Amygdala (tissue), 56 donors: ENCODE data around the gene ZNF628.

Source experiments
- DNase-seq, 56 donors: peaks; one replicate each; lab custom pipeline; 2025; lab: John Stamatoyannopoulos, UW

Gene ZNF628

GRCh38 chr19:55482967-55483705, 6.7 kb downstream of the ZNF628 start:
- no peak for DNase-seq

GRCh38 chr19:55483706-55484592, 7.5 kb downstream of the ZNF628 start:
- no peak for DNase-seq

GRCh38 chr19:55484593-55485438, 8.4 kb downstream of the ZNF628 start, which contains the start of gene NAT14:
NAT14 (plus strand) TSS chr19:55485188; CDS start chr19:55485709, 521 bp downstream.
- peak in 36 of 56 donors; percentile 6 to 76 (median 54) for DNase-seq

- no peak for DNase-seq
These were observed 9.1 kb downstream of the ZNF628 start for GRCh38 chr19:55485439-55486011.

- DNase-seq, result no peak
These were observed 9.9 kb downstream of the ZNF628 start for GRCh38 chr19:55486043-55486970.

GRCh38 chr19:55486971-55487923, 10.8 kb downstream of the ZNF628 start:
- peak in 5 of 56 donors; percentile 9 to 46 (median 34) for DNase-seq

- DNase-seq, result peak in 10 of 56 donors; percentile 12 to 58 (median 34)
These were observed 11.7 kb downstream of the ZNF628 start, which contains the start of gene SSC5D for GRCh38 chr19:55487924-55488687. SSC5D (plus strand) TSS chr19:55488436; CDS start chr19:55488590, 154 bp downstream.

- DNase-seq, result no peak
These were observed 12.7 kb downstream of the ZNF628 start for GRCh38 chr19:55488986-55489710.

GRCh38 chr19:55489711-55490477, 13.5 kb downstream of the ZNF628 start:
- no peak for DNase-seq

- peak in 1 of 56 donors; percentile 15 for DNase-seq
These were observed 14.3 kb downstream of the ZNF628 start for GRCh38 chr19:55490478-55491432.

GRCh38 chr19:55491546-55492360, 15.3 kb downstream of the ZNF628 start:
- no peak for DNase-seq

GRCh38 chr19:55492362-55492944, 16.0 kb downstream of the ZNF628 start:
- DNase-seq, result no peak

- DNase-seq, result no peak
These were observed 16.7 kb downstream of the ZNF628 start for GRCh38 chr19:55493052-55493644.
